ENCODE results near the gene MRPS6.

GRCh38 chr21:34154878-34155277, 81.5 kb downstream of the MRPS6 start:
- no peak for TF ChIP-seq POLR2A (IDR thresholded peaks at IDR 0.05)
- no peak for TF ChIP-seq CTCF (IDR thresholded peaks at IDR 0.05)
